Liver (tissue), 3 donors: Measurements from ENCODE around the gene DNAJB11.

ENCODE experiments used
- HNF4G ChIP-seq: IDR thresholded peaks from 2 replicates; pipeline ENCODE4 v1.6.1; 2016; ENCODE audit warnings: antibody characterized with exemption
- TF ChIP-seq, protein P1 (sequence below): fragments of 150-350 bp; IDR thresholded peaks from 2 replicates; pipeline ENCODE4 v1.5.1; 2017; ENCODE audit warnings: improper control_type of control experiment, low read depth, low read length; ENCODE audit not compliant: missing input control
- donor health status: healthy.
- donor health status: healthy.

GRCh38 chr3:186589856-186590579, 19.5 kb downstream of the DNAJB11 start:
- TF ChIP-seq, protein P1, sequence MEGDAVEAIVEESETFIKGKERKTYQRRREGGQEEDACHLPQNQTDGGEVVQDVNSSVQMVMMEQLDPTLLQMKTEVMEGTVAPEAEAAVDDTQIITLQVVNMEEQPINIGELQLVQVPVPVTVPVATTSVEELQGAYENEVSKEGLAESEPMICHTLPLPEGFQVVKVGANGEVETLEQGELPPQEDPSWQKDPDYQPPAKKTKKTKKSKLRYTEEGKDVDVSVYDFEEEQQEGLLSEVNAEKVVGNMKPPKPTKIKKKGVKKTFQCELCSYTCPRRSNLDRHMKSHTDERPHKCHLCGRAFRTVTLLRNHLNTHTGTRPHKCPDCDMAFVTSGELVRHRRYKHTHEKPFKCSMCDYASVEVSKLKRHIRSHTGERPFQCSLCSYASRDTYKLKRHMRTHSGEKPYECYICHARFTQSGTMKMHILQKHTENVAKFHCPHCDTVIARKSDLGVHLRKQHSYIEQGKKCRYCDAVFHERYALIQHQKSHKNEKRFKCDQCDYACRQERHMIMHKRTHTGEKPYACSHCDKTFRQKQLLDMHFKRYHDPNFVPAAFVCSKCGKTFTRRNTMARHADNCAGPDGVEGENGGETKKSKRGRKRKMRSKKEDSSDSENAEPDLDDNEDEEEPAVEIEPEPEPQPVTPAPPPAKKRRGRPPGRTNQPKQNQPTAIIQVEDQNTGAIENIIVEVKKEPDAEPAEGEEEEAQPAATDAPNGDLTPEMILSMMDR: no peak
- no peak for TF ChIP-seq HNF4G
